ENCODE measurements around the gene WBP4.
"Not testable (repeated sequence)": the region's sequence is repeated elsewhere in the genome, so short reads cannot be mapped to it uniquely, and the experiment has no call there.

Gene WBP4, protein sequence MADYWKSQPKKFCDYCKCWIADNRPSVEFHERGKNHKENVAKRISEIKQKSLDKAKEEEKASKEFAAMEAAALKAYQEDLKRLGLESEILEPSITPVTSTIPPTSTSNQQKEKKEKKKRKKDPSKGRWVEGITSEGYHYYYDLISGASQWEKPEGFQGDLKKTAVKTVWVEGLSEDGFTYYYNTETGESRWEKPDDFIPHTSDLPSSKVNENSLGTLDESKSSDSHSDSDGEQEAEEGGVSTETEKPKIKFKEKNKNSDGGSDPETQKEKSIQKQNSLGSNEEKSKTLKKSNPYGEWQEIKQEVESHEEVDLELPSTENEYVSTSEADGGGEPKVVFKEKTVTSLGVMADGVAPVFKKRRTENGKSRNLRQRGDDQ

DNA sequence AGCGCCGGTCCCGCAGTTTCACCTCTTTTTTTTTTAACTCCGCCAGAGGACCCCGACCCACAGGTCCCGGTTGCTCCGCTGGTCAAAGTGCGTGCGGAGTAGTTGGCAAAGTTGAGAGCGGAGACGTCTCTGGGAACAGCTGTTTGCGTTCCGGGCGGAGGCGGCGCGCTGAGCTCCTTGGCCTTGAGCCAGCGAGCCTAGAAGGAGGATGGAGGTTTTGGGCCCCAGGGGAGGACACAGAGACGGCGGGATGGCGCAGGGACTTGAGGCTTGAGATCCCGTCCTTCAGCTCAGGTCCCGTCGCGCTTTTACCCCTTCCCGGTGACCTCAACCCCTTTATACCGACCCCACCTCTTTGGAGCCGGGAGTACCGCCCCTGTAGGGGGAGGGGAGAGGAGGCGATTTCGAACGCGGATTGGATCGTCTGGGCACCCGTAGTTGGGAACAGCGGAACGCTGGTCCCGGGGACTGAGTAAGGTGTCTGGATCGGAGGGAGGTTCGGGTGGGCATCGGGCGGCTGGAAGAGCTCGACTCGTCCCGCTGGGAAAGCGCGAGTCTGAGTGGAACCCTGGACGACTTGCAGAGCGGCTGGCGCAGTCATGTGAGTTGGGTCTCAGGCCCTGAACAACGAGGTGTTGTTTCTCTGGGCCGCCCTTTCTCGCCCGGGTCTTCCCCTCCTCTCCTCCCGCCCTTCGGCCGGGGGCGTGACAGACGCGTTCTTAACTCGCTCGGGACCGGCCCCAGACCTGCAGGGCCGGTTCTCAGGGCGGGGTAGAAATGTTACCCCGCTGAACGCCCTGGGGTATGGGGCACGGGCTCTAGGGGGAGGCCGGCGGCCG is at the start of gene WBP4:
Gene WBP4 (plus strand): TSS at position 435 of the 839 bp plus-strand sequence. CDS start 165 bp downstream, at position 600.
- DNase-seq (ENCODE audit: low read depth in 2 of 3, low spot score in 1 of 3) = peak; percentile 78 to 87 (median 86)

DNA sequence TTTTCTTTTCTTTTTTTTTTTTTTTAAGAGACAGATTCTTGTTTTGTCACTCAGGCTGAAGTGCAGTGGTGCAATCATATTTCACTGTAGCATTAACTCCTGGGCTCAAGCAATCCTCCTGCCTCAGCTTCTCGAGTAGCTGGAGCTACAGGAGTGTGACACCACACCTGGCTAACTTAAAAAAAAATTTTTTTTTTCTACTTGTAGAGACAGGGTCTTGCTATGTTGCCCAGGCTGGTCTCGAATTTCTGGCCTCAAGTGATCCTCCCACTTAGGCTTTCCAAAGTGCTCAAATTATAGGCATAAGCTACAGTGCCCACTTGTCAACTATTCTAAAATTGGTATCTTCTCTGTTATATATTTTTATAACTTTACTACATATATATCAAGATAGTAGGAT is 48.8 kb upstream of the WBP4 start:
- no peak for DNase-seq (ENCODE audit: low read depth in 2 of 3, low spot score in 1 of 3)

DNA sequence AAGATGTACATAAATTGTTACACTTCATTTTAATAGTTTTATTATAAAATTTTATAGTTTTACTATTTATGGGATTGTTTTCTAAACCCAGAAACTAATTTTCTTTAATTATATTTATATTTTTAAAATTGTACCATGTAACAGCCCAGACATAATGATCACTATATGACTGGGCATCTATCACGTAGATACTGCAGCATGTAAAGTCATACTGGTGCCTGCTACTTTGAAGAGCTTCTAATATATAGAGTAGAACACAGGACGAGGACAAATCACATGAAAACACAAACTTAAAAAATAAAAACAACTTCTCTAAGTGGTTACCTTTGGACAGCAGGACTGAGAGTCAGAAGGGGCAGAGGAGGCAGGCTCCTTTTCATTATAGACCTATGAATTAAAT is 47.5 kb upstream of the WBP4 start:
- no peak for DNase-seq (ENCODE audit: low read depth in 2 of 3, low spot score in 1 of 3)

DNA sequence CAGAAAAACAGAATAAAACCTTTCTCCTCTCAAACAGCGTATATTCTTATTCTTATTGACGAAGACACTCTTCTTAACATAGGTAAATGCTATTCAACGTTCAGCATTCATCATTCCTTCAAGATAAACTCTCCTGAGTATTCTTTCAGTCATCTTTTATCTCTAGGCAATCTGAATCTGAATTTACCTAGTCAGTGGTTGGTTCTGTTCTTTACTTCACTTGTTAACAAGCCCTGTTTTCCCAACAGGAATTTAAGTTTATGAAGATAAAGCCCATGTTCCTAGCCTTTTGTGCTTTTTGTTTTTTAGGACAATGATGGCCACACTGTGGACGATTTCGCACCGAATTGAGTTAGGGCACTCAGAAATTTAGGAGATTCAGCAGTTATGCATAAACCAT is 45.4 kb upstream of the WBP4 start:
- DNase-seq (ENCODE audit: low read depth in 2 of 3, low spot score in 1 of 3) = no peak

DNA sequence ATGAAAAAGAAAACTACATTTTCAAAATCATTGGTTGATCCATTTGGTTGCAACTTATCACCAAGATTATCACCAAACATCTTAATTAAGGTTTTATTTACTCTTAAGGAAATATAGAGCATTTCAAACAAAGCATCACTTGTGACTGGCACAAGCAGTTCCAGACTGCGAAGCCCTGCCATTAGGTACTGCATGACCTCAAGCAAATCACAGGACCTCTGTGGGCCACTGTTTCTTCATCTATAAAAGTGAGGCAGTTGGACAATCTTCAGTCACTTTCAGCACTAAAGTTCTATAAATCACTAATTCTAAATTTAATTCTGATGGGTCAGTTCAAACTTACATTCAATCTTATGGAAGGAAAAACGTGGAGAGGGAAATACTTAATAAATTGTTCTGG is 44.1 kb upstream of the WBP4 start:
- peak in 1 of 3 donors; percentile 7 for DNase-seq (ENCODE audit: low read depth in 2 of 3, low spot score in 1 of 3)

DNA sequence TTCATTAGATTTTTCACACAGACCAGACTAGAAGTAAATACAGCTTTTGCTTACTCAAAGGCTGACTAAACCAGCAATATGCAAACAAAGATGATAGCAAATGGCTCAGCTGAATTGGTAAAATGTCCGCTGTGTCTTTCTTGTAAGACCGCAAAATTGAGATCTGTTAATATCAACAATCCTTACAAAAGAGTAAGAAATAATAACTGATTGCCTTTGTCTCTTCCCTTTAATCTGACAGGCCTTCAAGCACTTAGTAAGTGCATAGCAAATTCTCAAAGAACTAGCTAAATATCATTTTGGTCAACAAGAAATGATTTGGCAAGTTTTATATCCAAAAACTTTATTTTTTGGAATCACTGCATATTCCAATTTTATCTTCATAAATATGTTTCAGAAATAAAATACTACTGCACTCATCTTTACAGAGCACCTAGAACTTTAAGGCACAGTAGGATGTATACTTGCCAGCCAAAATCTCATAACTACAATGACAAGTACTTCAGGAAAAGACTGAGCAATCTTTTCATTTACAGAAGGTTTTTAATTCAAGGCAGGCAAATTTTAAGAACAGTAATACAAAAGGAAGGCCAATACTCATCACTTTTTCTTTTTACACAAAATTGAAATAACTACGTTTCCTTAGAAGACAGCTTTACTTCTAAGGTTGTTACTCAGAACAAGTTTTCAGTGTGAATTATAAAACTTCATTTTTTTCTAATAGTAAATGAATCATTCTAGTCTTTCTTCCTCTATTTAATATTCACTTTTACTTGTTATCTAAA is 43.3 kb upstream of the WBP4 start:
- no peak for DNase-seq (ENCODE audit: low read depth in 2 of 3, low spot score in 1 of 3)

DNA sequence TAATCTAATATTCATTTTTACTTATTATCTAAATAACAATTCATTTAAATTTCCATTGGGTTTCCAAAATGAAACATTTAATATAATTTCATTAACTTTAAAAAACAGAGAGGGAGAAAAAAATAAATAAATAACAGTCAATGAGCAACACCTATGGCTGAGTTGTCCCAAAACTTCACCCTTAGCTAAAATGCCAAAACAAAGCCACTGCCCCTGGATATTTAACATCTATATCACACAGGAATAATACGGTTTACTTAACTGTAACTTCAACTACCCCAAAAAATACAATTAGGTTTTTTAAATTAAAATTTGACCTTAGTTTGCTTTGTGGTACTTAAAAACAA is 42.7 kb upstream of the WBP4 start:
- DNase-seq (ENCODE audit: low read depth in 2 of 3, low spot score in 1 of 3) = no peak

DNA sequence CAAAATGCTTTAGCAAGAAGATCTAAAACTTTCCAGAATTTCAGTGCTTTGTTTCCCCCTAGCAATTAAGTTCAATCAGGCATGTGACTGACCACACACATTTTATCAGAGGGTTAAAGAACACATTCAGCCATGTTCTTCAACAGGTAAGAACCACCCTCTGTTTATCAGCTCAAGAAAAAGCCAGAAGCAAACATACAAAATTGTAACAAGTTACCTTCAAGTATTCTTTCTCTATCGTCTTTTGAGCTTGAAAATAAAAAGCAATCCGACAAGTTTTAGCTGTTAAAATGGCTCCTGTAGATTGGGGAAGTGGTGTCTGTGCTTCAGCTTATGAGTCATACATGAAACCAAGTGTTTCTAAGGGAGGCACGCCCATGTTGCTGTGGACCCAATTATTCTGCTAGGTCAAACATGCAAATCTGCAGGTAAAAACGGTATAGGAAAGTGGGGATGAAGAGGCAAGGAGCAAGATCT is 42.3 kb upstream of the WBP4 start, which contains the start of gene ELF1:
Gene ELF1 (minus strand): TSS at position 306 of the 477 bp plus-strand sequence. CDS start 37,262 bp downstream, outside the sequence.
- peak in 2 of 3 donors; percentile 14 to 28 for DNase-seq (ENCODE audit: low read depth in 2 of 3, low spot score in 1 of 3)

DNA sequence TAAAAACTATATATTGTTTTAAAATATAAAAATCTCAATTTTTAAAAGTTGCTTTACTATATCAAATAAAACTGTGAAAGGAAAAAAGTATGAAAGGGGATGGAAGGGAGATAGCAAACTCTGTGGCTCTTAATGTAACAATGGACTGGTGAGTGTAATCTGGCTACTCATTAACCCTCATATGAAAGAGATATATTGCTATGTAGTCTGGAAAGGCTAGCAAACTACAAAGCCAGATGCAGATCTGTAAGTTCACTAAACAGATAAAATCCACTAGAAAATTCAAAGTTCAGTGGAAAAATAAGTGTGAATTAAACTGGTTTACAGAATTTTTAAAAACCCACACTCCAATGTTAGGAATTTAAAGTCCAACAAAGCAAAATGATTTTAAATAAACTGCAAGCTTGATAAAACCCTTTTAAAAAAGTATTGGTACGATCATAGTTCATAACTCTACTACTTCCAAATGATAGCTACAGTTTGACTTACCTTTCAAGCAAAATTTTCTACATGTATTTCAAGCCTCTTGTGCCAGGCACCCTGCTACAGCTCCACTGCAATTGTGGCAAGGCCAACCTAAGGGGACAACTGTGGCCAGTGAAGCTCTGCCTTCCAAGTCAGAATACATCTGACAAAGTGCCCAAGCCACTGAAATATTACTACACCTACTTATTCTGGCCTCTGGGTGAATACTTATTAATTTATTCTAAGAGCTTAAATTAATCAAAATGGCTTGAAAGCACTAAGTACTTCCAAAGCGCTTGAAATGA is 41.5 kb upstream of the WBP4 start:
- no peak for DNase-seq (ENCODE audit: low read depth in 2 of 3, low spot score in 1 of 3)

DNA sequence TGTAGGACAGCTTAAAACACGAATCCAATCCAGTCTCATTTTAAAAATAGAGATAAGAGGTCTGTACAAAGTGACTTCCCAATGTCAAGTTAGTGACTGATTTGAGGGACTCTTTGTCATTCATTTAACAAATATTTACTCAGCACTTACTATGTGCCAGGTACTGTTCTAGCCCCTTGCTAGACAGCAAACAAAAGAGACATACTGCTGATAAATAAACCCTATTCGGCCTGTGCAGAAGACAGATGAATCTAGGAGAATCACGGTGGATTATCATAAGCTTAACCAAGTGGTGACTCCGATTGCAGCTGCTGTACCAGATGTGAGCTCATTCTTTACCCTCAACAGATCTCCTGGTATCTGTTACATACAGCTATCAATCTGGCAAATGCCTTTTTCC is 35.8 kb upstream of the WBP4 start:
- no peak for DNase-seq (ENCODE audit: low read depth in 2 of 3, low spot score in 1 of 3)

DNA sequence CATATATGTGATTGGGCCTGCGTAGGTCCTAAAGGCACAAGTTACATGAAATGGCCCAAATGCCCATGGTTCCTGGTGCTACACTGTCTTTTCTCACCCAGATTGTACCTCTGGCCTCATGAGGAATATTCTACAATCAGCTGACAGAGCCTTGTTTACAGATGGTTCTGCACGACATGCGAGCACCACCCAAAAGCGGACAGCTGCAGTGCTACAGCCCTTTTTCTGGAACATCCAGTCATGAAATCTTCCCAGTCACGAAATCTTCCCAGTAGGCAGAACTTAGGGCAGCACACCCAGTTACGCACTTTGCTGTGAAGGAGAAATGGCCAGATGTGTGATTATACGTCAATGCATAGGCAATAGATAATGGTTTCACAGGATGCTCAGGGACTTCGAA is 34.5 kb upstream of the WBP4 start:
- no peak for DNase-seq (ENCODE audit: low read depth in 2 of 3, low spot score in 1 of 3)

DNA sequence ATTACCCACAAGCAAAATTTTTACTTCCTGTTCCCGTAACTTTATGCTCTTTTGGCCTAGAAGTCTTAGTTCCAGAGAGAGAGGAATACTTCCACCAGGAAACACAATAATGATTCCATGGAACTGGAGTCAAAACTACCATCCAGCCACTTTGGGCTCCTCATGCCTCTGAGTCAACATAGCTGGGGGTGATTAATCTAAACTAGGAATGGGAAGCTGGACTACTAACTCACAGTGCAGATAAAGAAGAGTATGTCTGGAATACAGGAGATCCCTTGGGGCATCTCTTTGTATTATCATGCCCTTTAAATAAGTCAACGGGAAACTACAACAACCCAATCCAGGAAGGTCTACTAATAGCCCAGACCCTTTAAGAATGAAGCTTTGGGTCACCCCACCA is 33.3 kb upstream of the WBP4 start:
- no peak for DNase-seq (ENCODE audit: low read depth in 2 of 3, low spot score in 1 of 3)

DNA sequence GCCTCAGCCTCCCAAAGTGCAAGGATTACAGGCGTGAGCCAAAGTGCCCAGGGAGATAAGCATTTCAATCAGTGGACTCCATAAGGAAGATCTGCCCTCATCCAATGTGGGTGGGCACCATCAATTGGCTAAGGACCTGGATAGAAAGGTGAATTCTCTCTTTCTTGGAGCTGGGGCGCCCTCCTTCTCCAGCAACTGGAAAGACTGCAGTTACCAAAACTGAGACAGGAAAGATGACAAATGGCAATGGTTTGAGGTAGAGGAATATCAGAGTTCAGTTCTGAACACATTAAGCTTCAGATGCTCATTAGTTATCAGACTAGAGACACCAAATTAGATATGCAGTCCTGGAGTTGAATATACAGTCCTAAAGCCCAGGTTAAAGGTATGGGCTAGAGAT is 31.7 kb upstream of the WBP4 start:
- DNase-seq (ENCODE audit: low read depth in 2 of 3, low spot score in 1 of 3) = no peak

DNA sequence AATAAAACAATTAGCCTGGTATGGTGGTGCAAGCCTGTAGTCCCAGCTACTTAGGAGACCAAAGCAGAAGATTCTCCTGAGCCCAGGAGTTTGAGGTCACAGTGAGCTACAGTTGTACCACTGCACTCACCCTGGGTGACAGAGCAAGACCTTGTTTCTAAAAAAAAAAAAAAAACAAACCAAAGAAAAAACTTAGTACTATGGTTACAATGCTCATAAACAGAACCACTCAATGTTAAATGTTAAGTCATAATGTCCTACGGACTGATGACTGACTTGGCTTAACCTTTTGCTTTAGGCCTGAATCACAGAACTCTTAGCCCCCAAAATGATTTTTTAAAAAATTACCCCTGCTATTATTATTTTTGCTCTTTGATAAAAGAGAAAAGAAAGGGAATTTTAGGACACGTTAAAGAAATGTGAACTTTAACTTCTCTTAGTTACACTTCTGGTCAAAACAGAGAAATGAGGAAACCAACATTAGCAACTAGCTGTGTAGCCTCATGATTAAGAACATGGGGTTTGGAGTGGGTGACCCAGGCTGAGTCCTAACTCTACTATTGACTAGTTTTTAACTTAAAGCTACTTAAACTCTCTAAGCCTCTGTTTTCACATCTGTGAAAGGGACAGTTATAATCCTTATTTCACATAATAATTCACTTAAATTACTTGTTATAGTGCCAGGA is 28.5 kb upstream of the WBP4 start:
- DNase-seq (ENCODE audit: low read depth in 2 of 3, low spot score in 1 of 3) = no peak

DNA sequence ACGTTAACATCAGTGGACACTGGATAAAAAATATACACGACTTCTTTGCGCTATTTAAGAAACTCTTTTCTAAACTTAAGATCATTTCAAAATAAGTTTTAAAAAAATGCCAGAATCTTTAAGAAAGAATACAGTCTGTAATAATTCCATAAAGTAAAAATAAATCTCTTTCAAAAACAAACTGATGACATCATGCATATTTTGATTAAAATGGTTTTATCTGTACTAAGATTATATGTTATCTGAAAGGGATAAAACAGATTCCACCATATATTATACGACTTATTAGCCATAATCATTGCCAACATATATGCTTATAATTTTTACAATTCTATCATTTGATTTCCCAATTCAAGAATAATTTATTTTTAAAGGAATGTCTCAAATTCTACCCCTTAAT is 26.9 kb upstream of the WBP4 start:
- no peak for DNase-seq (ENCODE audit: low read depth in 2 of 3, low spot score in 1 of 3)

DNA sequence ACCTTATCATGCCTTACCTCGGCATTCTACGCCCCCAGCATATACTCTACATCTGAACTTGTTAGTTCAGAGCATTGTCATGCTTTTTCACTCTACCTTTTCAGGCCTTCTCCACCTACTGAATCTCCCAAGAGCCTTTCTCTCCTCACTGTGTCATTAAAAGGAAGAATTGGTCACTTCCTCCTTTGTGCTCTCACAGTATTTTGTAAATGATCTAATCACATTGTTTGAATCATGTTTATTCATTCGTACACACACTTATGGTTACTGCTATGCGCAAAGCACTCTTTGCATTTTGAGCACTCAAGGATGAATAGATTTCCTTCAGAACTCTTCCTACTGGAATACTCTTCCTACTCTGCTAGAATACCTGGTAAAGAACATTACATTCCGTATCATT is 26.4 kb upstream of the WBP4 start:
- no peak for DNase-seq (ENCODE audit: low read depth in 2 of 3, low spot score in 1 of 3)

DNA sequence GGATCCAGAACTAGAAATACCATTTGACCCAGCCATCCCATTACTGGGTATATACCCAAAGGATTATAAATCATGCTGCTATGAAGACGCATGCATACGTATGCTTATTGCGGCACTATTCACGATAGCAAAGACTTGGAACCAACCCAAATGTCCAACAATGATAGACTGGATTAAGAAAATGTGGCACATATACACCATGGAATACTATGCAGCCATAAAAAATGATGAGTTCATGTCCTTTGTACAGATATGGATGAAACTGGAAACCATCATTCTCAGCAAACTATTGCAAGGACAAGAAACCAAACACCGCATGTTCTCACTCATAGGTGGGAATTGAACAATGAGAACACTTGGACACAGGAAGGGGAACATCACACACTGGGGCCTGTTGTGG is 24.8 kb upstream of the WBP4 start:
- not testable (repeated sequence) for DNase-seq (ENCODE audit: low read depth in 2 of 3, low spot score in 1 of 3)

DNA sequence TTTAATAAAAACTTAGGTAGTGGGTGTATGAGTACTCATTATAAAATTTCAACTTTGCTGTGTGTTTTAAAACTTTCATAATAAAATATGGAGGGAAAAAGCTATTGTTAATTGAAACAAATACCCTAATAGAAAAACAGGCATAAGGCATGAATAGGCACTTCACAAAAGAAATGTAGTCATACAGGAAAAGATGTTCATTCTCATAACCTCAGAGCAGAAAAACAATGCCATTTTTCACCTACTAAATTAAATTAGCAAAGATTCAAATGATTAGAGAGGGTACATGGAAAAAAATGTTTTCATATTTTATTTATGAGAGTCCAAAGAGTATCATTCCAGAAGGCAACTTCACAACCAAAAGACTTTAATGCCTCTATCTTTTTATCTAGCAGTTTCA is 21.6 kb upstream of the WBP4 start:
- DNase-seq (ENCODE audit: low read depth in 2 of 3, low spot score in 1 of 3) = no peak

DNA sequence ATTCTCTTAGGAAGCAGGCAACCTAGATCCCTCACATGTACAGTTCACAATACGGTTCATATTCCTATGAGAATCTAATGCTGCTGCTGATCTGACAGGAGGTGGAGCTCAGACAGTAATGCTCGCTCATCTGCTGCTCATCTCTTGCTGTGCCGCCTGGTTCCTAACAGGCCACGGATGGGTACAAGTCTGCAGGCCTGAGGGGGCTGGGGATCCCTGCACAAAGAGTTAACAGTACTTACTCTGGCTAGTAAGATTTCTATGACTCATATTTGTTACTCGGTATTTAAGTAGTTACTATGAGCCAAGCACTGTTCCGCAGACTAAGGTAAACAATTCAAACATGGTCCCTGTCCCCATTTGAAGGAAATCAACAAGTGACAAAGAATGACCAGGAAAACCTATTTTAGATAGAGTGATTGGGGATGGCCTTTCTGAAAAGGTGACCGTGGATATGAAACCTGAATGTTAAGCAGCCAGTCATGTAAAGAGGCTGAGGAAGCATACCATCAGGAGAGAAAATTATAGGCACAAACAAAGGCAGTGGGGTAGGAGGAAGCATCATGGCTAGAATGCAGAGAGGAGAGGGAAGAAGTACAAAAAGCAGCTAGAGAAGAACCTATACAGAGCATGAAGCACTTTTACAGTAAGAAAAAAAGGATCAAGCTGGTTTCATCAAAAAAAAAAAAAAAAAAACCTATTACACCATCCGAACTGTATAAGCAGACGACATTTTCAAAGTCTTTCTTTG is 20.6 kb upstream of the WBP4 start:
- DNase-seq (ENCODE audit: low read depth in 2 of 3, low spot score in 1 of 3) = no peak

All from stimulated activated CD4-positive, alpha-beta T cell treated with anti-CD3 and anti-CD28 coated beads, Interleukin-12 subunit alpha, Interleukin-12 subunit beta, amount 100 ng/mL, for 48 hours (primary cell).